Psoas muscle (tissue), 8 donors: ENCODE results near the gene MTMR3. TPM values are rescaled to one million over a fixed set of nuclear protein-coding genes. Genes with fewer than 3 reads are reported as not detected.

Source experiments
- ATAC-seq, 4 donors: fragments of 200-7000 bp; cut with Tn5 transposase; one replicate each; pipeline ENCODE4 v1.9.1; 2020; ENCODE audit warnings: moderate library complexity in 3 of 4, mild to moderate bottlenecking in 2 of 4
- DNase-seq, 2 donors: peaks; one replicate each; pipeline ENCODE4 v3.0.0-alpha.2; 2020
- H3K27ac ChIP-seq: fragments of 200-600 bp; one replicate; pipeline ENCODE4 v1.8.0; 2022
- H3K27me3 ChIP-seq, 3 donors: fragments of 200-600 bp in 1 of 3; one replicate each; pipeline versions ENCODE4 v1.6.1 to v1.8.0; 2013 to 2022; ENCODE audit warnings: low read length in 2 of 3, mild to moderate bottlenecking in 2 of 3, moderate library complexity in 1 of 3; ENCODE audit not compliant: insufficient read depth in 3 of 3
- H3K36me3 ChIP-seq, 2 donors: fragments of 200-600 bp in 1 of 2; one replicate each; pipeline versions ENCODE4 v1.6.1 to v1.8.0; 2013 to 2022; ENCODE audit warnings: low read depth in 1 of 2, mild to moderate bottlenecking in 1 of 2, moderate library complexity in 1 of 2; ENCODE audit not compliant: insufficient read depth in 1 of 2
- H3K4me1 ChIP-seq: fragments of 200-600 bp; one replicate; pipeline ENCODE4 v1.8.0; 2022
- H3K4me3 ChIP-seq: fragments of 200-600 bp; one replicate; pipeline ENCODE4 v1.8.0; 2022; ENCODE audit warnings: mild to moderate bottlenecking
- H3K9me3 ChIP-seq: fragments of 200-600 bp; one replicate; pipeline ENCODE4 v1.8.0; 2022
- CTCF ChIP-seq: fragments of 200-600 bp; IDR thresholded peaks from one replicate; pipeline ENCODE4 v1.8.0; 2022; ENCODE audit warnings: antibody characterized with exemption
- WGBS, 3 donors: extraction: QIAGEN DNeasy Blood & Tissue Kit; methylation state at CpG; one replicate each; pipeline versions ENCODE4 v1.1.6 to v1.1.7; 2013; 5-methylcytosine and 5-hydroxymethylcytosine counted together
- intact Hi-C, 2 donors: fragments of 100-400 bp; cut with DNase I; formaldehyde crosslinking; loops; one replicate each; pipeline versions ENCODE4 v1.11.0 to v1.14.2; 2022
- polyA plus RNA-seq, 3 donors: library from polyadenylated mRNA; stranded (reverse); fragments of 200-250 nt; gene quantifications; one replicate each; pipeline ENCODE4 v1.2.3, GENCODE V29; 2013
- total RNA-seq, 4 donors: library from RNA; stranded (reverse); fragmentation: NEBNext Ultra II Directional in 2 of 4; extraction: Animal tissue kit (Norgen Biotek cat#: 25700) in 2 of 4; gene quantifications; one replicate each; pipeline versions ENCODE4 v1.2.1 to v1.2.4, GENCODE V29; 2021 to 2023
- donor health status: healthy with polysubstance abuse.
- donor health status: DM: no; HTN: no; CAD: no; lungs with moderate emphysema.
- donor health status: Bipolar disorder and iron deficiency.
- donor health status: healthy.
- donor health status: DM: yes; HTN: yes; CAD: no.
- donor health status: DM: no; HTN: no; CAD: no.
- donor health status: DM: no; HTN: no; CAD: no.
- donor health status: DM: yes; HTN: yes; CAD: no.

Gene MTMR3
- total and polyA plus RNA-seq, 7 donors, result 7.8 to 37.9 (median 31.8) TPM

- no peak for TF ChIP-seq CTCF
- H3K9me3 ChIP-seq, result peaks cover 4% of the 10 kb centered on the region
- ATAC-seq (no peak), DNase-seq (no peak)
- intact Hi-C loops, result no loop called here
- no peaks in the 10 kb centered on the region for H3K27me3 ChIP-seq
- H3K4me3 ChIP-seq, result no peak overlapping the region
- 69 to 86% (median 76%) methylated on average over 3 of the region's 3 CpGs for WGBS, 3 donors
- no peaks in the 10 kb centered on the region for H3K4me1 ChIP-seq
- H3K36me3 ChIP-seq, result no peaks in the 10 kb centered on the region
- no peak overlapping the region for H3K27ac ChIP-seq
Observed at GRCh38 chr22:30062259-30062658, 179.3 kb downstream of the MTMR3 start.

- DNase-seq (no peak), ATAC-seq (no peak)
- Histone ChIP-seq H3K27me3 (no peaks in the 10 kb centered on the region), H3K9me3 (no peaks in the 10 kb centered on the region), H3K4me1 (no peaks in the 10 kb centered on the region), H3K27ac (no peak overlapping the region), H3K36me3 (no peaks in the 10 kb centered on the region), H3K4me3 (no peak overlapping the region)
- intact Hi-C loops, result no loop called here
- 87 to 100% (median 95%) methylated on average over 1 of the region's 1 CpG for WGBS, 3 donors
- no peak for TF ChIP-seq CTCF
Observed at GRCh38 chr22:30062950-30063349, 180.0 kb downstream of the MTMR3 start.

- Histone ChIP-seq H3K36me3 (no peaks in the 10 kb centered on the region), H3K4me1 (no peaks in the 10 kb centered on the region), H3K27ac (no peak overlapping the region), H3K9me3 (no peaks in the 10 kb centered on the region), H3K4me3 (no peak overlapping the region), H3K27me3 (no peaks in the 10 kb centered on the region)
- ATAC-seq, result no peak
- intact Hi-C loops, result no loop called here
- TF ChIP-seq CTCF, result no peak
- DNase-seq, result no peak
Observed at GRCh38 chr22:30064172-30064571, 181.2 kb downstream of the MTMR3 start.

GRCh38 chr22:30073743-30074142, 190.8 kb downstream of the MTMR3 start:
- no peak for TF ChIP-seq CTCF
- Histone ChIP-seq H3K27me3 (peaks cover 0 to 2% (median 0%) of the 10 kb centered on the region in 3 donors), H3K27ac (no peak overlapping the region), H3K4me3 (no peak overlapping the region), H3K9me3 (no peaks in the 10 kb centered on the region), H3K36me3 (no peaks in the 10 kb centered on the region), H3K4me1 (no peaks in the 10 kb centered on the region)
- ATAC-seq, result no peak
- intact Hi-C loops, result no loop called here
- 56 to 72% (median 64%) methylated on average over 2 of the region's 2 CpGs for WGBS, 3 donors
- DNase-seq, result no peak

- no peak for DNase-seq
- Histone ChIP-seq H3K4me3 (no peak overlapping the region), H3K27me3 (peaks cover 0 to 3% (median 2%) of the 10 kb centered on the region in 3 donors), H3K4me1 (no peaks in the 10 kb centered on the region), H3K27ac (no peak overlapping the region), H3K36me3 (no peaks in the 10 kb centered on the region), H3K9me3 (no peaks in the 10 kb centered on the region)
- TF ChIP-seq CTCF, result no peak
- intact Hi-C loops, result no loop called here
- WGBS, 3 donors, result 30 to 47% (median 46%) methylated on average over 3 of the region's 3 CpGs
- no peak for ATAC-seq
Observed at GRCh38 chr22:30074147-30074546, 191.2 kb downstream of the MTMR3 start.
